Natural killer cell (primary cell): ENCODE data around the gene SPATA31D4. TPM values are rescaled to one million over a fixed set of nuclear protein-coding genes. Genes with fewer than 3 reads are reported as not detected.

Experiments
- ATAC-seq, 3 donors: fragments of 150-1000 bp in 2 of 3; fragments of 200-7000 bp in 1 of 3; cut with Tn5 transposase; 1 replicate in 1 of 3; 2 replicates in 2 of 3; pipeline ENCODE4 v1.10.0; 2021; ENCODE audit warnings: mild to moderate bottlenecking in 2 of 3, moderate library complexity in 2 of 3
- DNase-seq, 2 donors: peaks; one replicate each; pipeline versions ENCODE4 v3.0.0 to v3.0.0-alpha.2; 2013 to 2021; ENCODE audit warnings: mixed read lengths in 1 of 2
- H3K27ac ChIP-seq: one replicate; pipeline ENCODE4 v1.5.1; 2013; ENCODE audit warnings: mild to moderate bottlenecking, low read length
- H3K27me3 ChIP-seq: one replicate; pipeline ENCODE4 v1.6.1; 2013; ENCODE audit warnings: low read length; ENCODE audit not compliant: control insufficient read depth, insufficient read depth
- H3K36me3 ChIP-seq: one replicate; pipeline ENCODE4 v1.6.1; 2013; ENCODE audit warnings: low read length; ENCODE audit not compliant: control insufficient read depth, insufficient read depth
- H3K4me1 ChIP-seq: one replicate; pipeline ENCODE4 v1.6.1; 2013; ENCODE audit warnings: low read length; ENCODE audit not compliant: control insufficient read depth, insufficient read depth
- H3K4me3 ChIP-seq: one replicate; pipeline ENCODE4 v1.5.1; 2013; ENCODE audit warnings: low read length
- H3K9me3 ChIP-seq: one replicate; pipeline ENCODE4 v1.6.1; 2013; ENCODE audit warnings: low read length; ENCODE audit not compliant: control insufficient read depth, insufficient read depth
- H3K27ac Mint-ChIP-seq, 2 donors: one replicate each; pipeline ENCODE4 v1.8.0; 2022; ENCODE audit warnings: mild to moderate bottlenecking in 2 of 2, mixed read lengths in 2 of 2, moderate library complexity in 1 of 2
- H3K27me3 Mint-ChIP-seq, 2 donors: one replicate each; pipeline ENCODE4 v1.8.0; 2022; ENCODE audit warnings: low read depth in 2 of 2, mixed read lengths in 2 of 2
- H3K36me3 Mint-ChIP-seq: one replicate; pipeline ENCODE4 v1.8.0; 2022; ENCODE audit warnings: mixed read lengths
- H3K4me1 Mint-ChIP-seq, 2 donors: one replicate each; pipeline ENCODE4 v1.8.0; 2022; ENCODE audit warnings: mixed read lengths in 2 of 2
- H3K4me3 Mint-ChIP-seq: one replicate; pipeline ENCODE4 v1.8.0; 2022; ENCODE audit warnings: mild to moderate bottlenecking, moderate library complexity, mixed read lengths
- H3K9me3 Mint-ChIP-seq, 2 donors: one replicate each; pipeline ENCODE4 v1.8.0; 2022; ENCODE audit warnings: mixed read lengths in 2 of 2
- WGBS: methylation state at CpG from one replicate; pipeline ENCODE4 v1.1.7; 2013; ENCODE audit warnings: missing lambda C conversion rate; ENCODE audit not compliant: insufficient coverage; 5-methylcytosine and 5-hydroxymethylcytosine counted together
- intact Hi-C: fragments of 100-400 bp; cut with micrococcal nuclease; formaldehyde crosslinking; loops from one replicate; pipeline ENCODE4 v1.14.2; 2022
- total RNA-seq, 4 donors: library from RNA; stranded (reverse); fragments of 120-200 nt in 1 of 4; gene quantifications; one replicate each; pipeline versions ENCODE4 v1.2.3 to v1.2.4, GENCODE V29; 2013 to 2022
- TF ChIP-seq, protein P1 (sequence below): fragments of 200-600 bp; IDR thresholded peaks from one replicate; pipeline ENCODE4 v1.8.0; 2022; ENCODE audit warnings: antibody characterized with exemption

SPATA31D4 gene
- total RNA-seq, 3 donors from 2014 or later (not counting 1 experiment from before 2014, with no cell fraction given), result not detected

- Histone ChIP-seq H3K4me1 (no peaks in the 10 kb centered on the region), H3K4me3 (no peak overlapping the region), H3K27me3 (no peaks in the 10 kb centered on the region), H3K36me3 (no peaks in the 10 kb centered on the region), H3K27ac (no peak overlapping the region), H3K9me3 (no peaks in the 10 kb centered on the region)
- 53% methylated on average over 1 of the region's 1 CpG for WGBS
- Mint-ChIP-seq H3K4me3 (no peak overlapping the region), H3K27ac (no peak overlapping the region), H3K4me1 (no peaks in the 10 kb centered on the region), H3K27me3 (no peaks in the 10 kb centered on the region), H3K36me3 (no peaks in the 10 kb centered on the region), H3K9me3 (no peaks in the 10 kb centered on the region)
- no peak for ATAC-seq
- TF ChIP-seq, protein P1, sequence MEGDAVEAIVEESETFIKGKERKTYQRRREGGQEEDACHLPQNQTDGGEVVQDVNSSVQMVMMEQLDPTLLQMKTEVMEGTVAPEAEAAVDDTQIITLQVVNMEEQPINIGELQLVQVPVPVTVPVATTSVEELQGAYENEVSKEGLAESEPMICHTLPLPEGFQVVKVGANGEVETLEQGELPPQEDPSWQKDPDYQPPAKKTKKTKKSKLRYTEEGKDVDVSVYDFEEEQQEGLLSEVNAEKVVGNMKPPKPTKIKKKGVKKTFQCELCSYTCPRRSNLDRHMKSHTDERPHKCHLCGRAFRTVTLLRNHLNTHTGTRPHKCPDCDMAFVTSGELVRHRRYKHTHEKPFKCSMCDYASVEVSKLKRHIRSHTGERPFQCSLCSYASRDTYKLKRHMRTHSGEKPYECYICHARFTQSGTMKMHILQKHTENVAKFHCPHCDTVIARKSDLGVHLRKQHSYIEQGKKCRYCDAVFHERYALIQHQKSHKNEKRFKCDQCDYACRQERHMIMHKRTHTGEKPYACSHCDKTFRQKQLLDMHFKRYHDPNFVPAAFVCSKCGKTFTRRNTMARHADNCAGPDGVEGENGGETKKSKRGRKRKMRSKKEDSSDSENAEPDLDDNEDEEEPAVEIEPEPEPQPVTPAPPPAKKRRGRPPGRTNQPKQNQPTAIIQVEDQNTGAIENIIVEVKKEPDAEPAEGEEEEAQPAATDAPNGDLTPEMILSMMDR, result no peak
- intact Hi-C loops, result no loop called here
- DNase-seq, result no peak
These were observed 41.6 kb upstream of the SPATA31D4 start for GRCh38 chr9:81886665-81887064.

GRCh38 chr9:81890104-81890503, 38.1 kb upstream of the SPATA31D4 start:
- Mint-ChIP-seq H3K4me3 (no peak overlapping the region), H3K27ac (no peak overlapping the region), H3K9me3 (no peaks in the 10 kb centered on the region), H3K27me3 (peaks cover 0 to 8% of the 10 kb centered on the region in 2 donors), H3K4me1 (no peaks in the 10 kb centered on the region), H3K36me3 (no peaks in the 10 kb centered on the region)
- WGBS, result 94% methylated on average over 2 of the region's 3 CpGs
- intact Hi-C loops, result no loop called here
- DNase-seq, result no peak
- no peaks in the 10 kb centered on the region for H3K36me3 ChIP-seq
- H3K4me1 ChIP-seq, result no peaks in the 10 kb centered on the region
- ATAC-seq, result no peak
- H3K27me3 ChIP-seq, result no peaks in the 10 kb centered on the region
- H3K9me3 ChIP-seq, result no peaks in the 10 kb centered on the region
- no peak overlapping the region for H3K4me3 ChIP-seq
- TF ChIP-seq, protein P1, result no peak
- no peak overlapping the region for H3K27ac ChIP-seq

DNA sequence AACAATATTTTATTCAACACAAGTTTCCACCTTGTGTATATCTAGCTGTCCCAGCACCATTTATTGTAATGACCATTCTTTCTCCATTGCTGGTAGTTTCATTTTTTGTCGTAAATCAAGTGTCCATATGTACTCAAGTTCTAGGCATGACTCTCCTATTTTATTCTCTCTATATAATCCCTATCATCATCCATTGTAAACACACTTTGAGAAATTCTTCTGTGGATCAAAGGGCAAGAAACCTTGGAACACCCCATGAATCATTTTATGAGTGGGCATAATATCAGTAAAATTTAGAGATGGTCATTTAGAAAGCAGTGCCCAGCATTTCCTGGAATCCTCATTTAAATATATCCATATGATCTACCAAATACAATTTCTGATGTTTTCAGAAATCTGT, 35.8 kb upstream of the SPATA31D4 start:
- no peak overlapping the region for H3K4me3 ChIP-seq
- no peaks in the 10 kb centered on the region for H3K4me1 ChIP-seq
- Mint-ChIP-seq H3K36me3 (no peaks in the 10 kb centered on the region), H3K4me1 (no peaks in the 10 kb centered on the region), H3K27ac (no peak overlapping the region), H3K9me3 (no peaks in the 10 kb centered on the region), H3K27me3 (peaks cover 3 to 8% of the 10 kb centered on the region in 2 donors), H3K4me3 (no peak overlapping the region)
- H3K9me3 ChIP-seq, result no peaks in the 10 kb centered on the region
- ATAC-seq (no peak), DNase-seq (no peak)
- no peaks in the 10 kb centered on the region for H3K36me3 ChIP-seq
- 100% methylated on average over 1 of the region's 1 CpG for whole genome bisulfite sequencing
- no peak overlapping the region for H3K27ac ChIP-seq
- intact Hi-C loops, result no loop called here
- TF ChIP-seq, protein P1, result no peak
- no peaks in the 10 kb centered on the region for H3K27me3 ChIP-seq

DNA sequence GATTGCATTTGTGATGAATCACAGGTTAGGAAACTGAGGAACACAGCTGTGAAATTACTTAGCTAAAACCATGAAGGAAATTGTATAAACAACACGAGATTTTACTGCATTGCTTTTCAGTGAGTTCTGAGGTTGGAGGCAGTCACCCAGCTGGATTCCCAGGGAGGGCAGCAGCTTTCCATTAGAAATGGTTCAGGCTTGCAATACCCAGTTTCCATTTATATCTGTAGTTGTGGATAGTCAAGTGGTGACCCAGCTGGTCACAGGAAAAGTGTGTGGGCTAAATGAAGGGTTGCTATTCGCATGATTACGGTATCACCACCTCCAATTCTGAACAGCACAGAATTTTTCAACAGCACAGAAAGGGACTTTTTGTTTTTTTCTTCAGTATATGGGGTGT, 34.3 kb upstream of the SPATA31D4 start:
- Histone ChIP-seq H3K9me3 (no peaks in the 10 kb centered on the region), H3K27me3 (no peaks in the 10 kb centered on the region), H3K36me3 (no peaks in the 10 kb centered on the region), H3K27ac (no peak overlapping the region), H3K4me3 (no peak overlapping the region), H3K4me1 (no peaks in the 10 kb centered on the region)
- ATAC-seq (no peak), DNase-seq (no peak)
- H3K36me3 Mint-ChIP-seq, result no peaks in the 10 kb centered on the region
- H3K4me3 Mint-ChIP-seq, result no peak overlapping the region
- H3K27me3 Mint-ChIP-seq, result peaks cover 3 to 8% of the 10 kb centered on the region in 2 donors
- 98% methylated on average over 2 of the region's 3 CpGs for WGBS
- no peak overlapping the region for H3K27ac Mint-ChIP-seq
- TF ChIP-seq, protein P1, result no peak
- no peaks in the 10 kb centered on the region for H3K9me3 Mint-ChIP-seq
- no peaks in the 10 kb centered on the region for H3K4me1 Mint-ChIP-seq
- intact Hi-C loops, result no loop called here
